NCI-H2227 (cell line): ENCODE data around the gene ASTN2.

ENCODE experiments used
- DNase-seq: peaks from one replicate; lab custom pipeline; 2025; ENCODE audit not compliant: unreplicated experiment; lab: John Stamatoyannopoulos, UW

ASTN2 gene

GRCh38 chr9:116594547-116594946 is 820.3 kb downstream of the ASTN2 start:
- no peak for DNase-seq

- DNase-seq: no peak
Observed at GRCh38 chr9:116592970-116593369, 821.9 kb downstream of the ASTN2 start.

- no peak for DNase-seq
Observed at GRCh38 chr9:116589392-116590354, 825.2 kb downstream of the ASTN2 start.

DNA sequence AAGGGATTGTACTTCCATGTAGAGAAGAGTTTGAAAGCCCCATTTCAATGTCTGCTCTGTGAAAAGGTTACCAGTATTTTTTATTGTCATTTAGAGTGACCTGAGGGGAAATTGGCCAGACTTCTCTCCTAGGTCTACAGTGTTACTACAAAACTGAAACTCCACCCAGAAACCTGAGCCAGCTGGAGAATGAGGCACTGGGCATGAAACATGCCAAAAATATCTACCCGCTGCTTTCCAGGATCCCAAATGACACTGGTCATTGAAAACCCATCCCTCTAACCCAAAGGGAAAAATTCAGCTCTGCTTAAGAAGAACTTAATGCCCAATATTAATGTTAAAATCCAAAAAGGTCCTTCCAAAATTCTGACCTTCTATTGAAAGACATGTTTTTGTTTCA is 826.9 kb downstream of the ASTN2 start:
- no peak for DNase-seq

GRCh38 chr9:116585896-116586295 is 829.0 kb downstream of the ASTN2 start:
- DNase-seq: no peak

GRCh38 chr9:116585204-116585603 is 829.7 kb downstream of the ASTN2 start:
- no peak for DNase-seq

DNA sequence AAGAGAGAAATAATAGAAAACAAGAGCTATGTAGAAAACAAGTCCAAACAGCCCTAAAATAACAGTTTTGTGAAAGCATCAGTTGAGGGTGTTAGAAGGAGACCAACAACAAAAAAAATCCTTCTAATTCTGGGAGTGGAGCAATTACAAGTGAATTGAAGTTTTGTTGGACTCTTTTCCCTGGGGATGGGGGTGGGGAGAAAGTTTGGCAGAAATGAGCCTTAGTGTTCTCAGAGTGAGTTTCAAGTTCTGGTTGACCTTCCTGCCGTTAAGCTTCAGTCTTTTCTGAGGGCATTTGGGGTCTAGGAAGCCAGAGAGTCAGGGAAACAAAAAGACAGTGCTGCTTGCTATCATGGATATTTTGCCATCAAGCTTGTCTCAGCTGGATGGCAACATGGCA is 834.0 kb downstream of the ASTN2 start:
- no peak for DNase-seq

GRCh38 chr9:116576386-116576785 is 838.5 kb downstream of the ASTN2 start:
- DNase-seq: no peak

DNA sequence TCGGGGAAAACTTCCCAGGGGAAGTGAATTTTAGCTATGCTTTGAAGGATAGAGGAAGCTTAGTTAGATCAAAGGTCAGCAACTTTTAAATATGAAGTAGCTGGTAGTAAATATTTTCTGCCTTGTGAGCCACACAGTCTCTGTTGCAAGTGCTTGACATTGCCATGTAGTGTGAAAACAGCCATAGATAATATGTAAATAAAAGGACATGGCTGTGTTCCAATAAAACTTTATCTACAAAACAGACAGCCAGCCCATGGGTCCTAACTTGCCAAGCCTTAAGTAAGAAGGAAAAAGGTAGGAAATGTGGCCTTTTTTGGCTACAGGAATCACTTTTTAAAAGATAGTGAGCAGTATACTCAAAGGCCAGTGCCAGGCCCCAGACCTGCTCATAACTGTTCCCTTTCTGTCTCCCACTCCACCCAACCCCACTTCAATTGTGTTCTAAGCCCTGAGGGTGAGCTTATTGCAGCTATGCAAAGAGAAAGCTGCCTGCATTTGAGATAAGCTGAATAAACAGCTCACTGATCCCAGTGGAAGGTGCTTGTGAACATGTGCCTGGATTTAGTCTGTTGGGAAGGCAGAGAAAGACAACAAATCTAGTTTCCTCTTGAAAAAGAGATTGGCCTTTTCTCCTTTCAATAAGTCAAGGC is 840.7 kb downstream of the ASTN2 start:
- no peak for DNase-seq

- DNase-seq: peak; percentile 57
Observed at GRCh38 chr9:116572095-116572748, 842.6 kb downstream of the ASTN2 start.

GRCh38 chr9:116569111-116569510 is 845.7 kb downstream of the ASTN2 start:
- no peak for DNase-seq

- DNase-seq: no peak
Observed at GRCh38 chr9:116566677-116567488, 848.0 kb downstream of the ASTN2 start.

GRCh38 chr9:116565986-116566385 is 848.9 kb downstream of the ASTN2 start:
- no peak for DNase-seq

GRCh38 chr9:116564266-116564793 is 850.5 kb downstream of the ASTN2 start:
- no peak for DNase-seq

DNA sequence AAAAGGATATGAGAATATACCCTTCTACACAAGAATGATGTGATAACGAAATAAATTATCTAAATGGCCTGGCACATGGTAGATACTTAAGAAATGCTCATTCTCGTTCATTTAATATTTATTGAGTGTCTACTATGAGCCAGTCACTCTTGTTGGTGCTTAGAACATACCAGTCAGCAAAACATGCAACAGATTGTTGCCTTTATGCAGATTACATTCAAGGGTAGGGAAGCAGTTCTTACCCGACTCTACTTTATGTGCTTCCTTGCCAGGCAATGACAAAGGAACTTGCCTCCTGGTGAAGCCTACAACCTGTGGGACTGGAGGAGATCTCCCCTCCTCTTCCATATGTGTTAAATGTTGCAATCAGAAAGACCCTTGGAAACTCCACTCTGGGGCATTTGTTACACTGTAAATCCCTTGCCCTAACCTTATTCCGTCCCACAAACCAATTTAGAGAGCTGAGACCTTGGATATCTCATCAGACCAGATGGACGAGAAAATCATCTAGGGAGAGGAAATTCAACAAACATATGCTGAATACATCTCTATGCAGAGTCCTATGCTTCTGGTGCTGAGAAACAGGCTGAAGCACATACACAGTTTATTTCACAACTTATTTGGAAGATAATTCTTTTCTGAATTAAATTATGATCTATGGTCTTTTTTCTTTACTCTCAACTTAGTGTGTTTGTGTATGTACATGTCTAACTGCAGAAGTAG is 855.9 kb downstream of the ASTN2 start:
- DNase-seq: no peak

DNA sequence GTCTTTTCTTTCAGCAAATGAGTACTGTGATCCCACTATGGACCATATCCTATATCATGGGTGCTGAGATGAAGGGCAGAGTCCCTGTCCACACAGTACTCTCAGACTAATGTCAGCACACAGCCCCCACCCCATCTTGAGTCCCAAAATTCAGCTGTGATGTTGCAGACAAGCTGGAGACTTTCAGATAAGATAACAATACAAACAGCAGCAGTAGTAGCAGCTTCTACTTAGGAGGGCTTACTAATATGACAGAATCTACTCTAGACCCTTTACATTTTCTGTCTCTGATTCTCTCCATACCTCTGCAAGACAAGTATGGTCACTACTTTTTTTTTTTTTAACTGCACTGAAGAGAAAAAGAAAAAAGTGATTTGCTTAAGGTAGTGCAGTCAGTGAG is 856.8 kb downstream of the ASTN2 start:
- no peak for DNase-seq

- DNase-seq: no peak
Observed at GRCh38 chr9:116555556-116556155, 859.2 kb downstream of the ASTN2 start.

DNA sequence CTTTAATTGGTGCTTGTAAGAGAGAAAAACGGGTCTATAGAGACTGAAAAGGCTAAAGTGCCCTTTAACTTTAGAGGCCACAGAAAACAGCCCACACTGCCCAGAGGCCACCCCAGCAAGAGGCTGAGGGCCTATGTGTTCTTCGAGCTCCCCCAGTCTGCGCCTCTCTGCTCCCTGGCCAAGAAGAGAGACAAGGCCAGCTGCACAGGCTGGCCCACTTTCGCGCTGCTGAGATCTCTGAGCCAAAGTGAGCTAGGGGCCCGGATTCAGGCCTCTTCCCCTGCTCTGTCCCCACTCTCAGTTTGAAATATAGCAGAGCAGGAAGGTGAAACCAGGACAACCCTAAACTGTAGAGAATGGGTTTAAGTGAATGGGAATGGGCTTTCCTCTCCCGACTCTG is 859.7 kb downstream of the ASTN2 start:
- DNase-seq: no peak

DNA sequence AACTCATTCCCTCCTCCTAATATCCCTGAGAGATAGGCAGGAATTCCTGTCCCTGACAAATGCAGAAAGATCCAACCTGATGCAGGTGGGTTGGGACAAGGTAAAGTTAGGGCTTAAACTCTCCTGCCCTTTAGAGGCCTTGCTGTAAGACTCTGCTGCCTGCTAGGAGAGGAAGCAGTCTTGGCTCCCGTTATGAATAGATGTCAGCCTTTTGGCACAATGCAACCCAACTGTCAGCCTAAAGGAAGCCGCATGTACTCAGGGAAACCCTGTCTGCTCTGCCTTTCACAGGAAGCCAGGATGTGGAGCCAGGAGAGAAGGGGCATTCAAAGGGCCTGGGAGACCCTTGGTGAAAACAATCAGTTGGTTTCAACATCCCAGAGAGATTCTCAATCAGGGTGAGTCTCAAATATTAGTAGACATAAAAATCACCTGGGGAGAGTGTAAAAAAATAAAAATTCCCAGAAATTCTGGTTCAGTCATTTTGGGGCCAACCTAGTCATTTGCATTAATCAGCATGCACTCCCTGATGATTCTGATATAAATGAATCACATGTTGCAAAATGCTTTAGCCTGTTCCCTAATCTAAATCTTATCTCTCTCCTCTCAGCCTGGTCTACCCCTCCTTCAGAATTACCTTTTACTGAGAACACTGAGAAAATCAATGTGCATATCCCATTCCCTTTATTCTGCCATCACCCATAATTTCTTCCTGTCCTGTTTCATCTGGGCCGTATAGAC is 864.0 kb downstream of the ASTN2 start:
- DNase-seq: no peak
